Jurkat, Clone E6-1 (cell line): ENCODE measurements around the gene GJB6.

ENCODE experiments used
- DNase-seq: peaks from one replicate; pipeline ENCODE4 v3.0.0-alpha.2; 2011; ENCODE audit warnings: low read depth, low spot score
- H3K4me3 ChIP-seq: 2 replicates; pipeline ENCODE4 v1.5.1; 2011; ENCODE audit warnings: mild to moderate bottlenecking, low read length, control low read depth, moderate library complexity

Gene GJB6

DNA sequence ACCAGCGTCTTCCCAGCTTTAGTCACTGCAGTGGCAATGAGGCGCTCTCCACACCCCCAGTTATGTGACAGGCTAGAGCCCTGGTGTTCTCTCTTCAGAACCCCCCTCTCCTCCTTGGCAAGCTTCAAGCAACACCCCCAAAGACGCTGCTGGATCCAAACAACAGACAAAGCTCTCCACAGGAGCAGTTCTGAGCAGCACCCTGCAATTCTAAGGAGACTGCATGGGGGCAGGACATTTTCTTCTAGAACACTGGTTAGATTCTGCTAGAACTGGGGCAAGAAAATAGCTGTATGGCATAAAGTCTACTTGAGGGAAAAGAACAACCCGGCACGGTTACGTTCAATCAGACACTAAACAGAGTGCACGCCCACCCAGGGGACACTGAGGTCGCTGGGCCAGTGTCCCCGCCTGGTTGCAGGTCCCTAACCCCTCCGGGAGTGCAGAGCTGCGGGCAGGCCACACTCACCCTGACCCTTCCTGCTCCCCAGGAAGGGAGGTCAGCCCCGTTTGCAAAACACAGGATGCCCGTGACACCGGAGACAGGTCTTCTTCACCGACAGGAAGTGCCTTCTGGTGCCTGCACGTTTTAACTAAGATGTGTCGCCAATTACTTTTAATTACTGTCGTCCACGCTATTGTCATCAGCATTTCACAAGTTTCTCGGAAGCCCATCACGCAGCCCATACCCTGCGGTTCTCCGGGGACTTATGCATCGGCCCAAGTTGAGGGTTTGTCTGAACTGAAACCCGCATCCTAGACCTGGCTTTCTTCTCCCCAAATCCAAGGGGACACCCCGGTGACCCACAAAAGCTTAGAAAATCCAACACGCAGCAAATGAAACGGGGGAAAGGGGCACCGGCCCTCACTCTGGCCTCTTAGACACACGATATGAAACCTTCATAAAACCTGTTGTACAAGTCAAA, 943 bp downstream of the GJB6 start:
- H3K4me3 ChIP-seq, result no peak overlapping the region

GRCh38 chr13:20227730-20228129, 4.4 kb downstream of the GJB6 start:
- H3K4me3 ChIP-seq, result no peak overlapping the region
- DNase-seq, result no peak

More for the DNA sequence above, 943 bp downstream of the GJB6 start:
- no peak for DNase-seq

DNA sequence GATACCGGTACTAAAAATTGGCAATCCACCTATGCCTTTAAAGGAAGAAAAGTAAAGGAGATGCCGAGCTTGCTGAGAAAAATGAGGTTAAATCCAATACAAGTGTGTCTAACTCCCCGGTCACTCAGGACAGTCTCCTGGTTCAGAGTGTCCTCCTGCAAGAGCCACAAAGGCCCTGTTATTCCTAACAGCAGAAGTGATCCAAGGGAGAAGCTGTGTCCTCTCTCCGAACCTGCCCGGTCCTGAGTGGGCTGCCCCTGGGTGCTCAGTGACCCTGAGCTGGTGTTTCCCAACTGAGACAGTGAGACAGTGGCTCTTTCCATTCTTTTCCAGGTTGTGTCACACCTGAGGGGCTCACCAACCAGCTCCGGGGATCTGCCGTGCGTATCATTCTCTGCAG, 4.8 kb downstream of the GJB6 start:
- DNase-seq, result no peak
- H3K4me3 ChIP-seq, result no peak overlapping the region

DNA sequence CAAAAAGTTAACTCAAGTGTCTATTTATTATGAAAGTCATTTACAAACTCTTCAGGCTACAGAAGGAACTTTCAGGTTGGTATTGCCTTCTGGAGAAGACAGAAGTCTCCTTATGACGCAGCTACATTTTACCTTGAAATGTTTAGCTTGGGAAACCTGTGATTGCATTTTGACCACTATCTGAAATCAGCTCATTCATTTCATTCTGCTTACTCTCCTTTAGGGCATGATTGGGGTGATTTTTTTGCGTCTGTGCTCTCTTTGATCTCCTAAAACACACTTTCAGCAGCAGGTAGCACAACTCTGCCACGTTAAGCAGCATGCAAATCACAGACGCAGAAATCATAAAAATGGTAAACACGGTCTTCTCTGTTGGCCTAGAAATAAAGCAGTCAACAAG, 9.6 kb downstream of the GJB6 start:
- no peak overlapping the region for H3K4me3 ChIP-seq
- DNase-seq, result no peak

- no peak for DNase-seq
- no peak overlapping the region for H3K4me3 ChIP-seq
Measured at GRCh38 chr13:20221772-20222171, 10.3 kb downstream of the GJB6 start.

GRCh38 chr13:20219577-20219976, 12.5 kb downstream of the GJB6 start:
- H3K4me3 ChIP-seq, result no peak overlapping the region
- DNase-seq, result no peak

- H3K4me3 ChIP-seq, result no peak overlapping the region
- DNase-seq, result no peak
Measured at GRCh38 chr13:20217168-20217567, 15.0 kb downstream of the GJB6 start.

GRCh38 chr13:20209948-20210347, 22.2 kb downstream of the GJB6 start:
- no peak for DNase-seq
- H3K4me3 ChIP-seq, result no peak overlapping the region

- no peak for DNase-seq
- no peak overlapping the region for H3K4me3 ChIP-seq
Measured at GRCh38 chr13:20206698-20207235, 25.4 kb downstream of the GJB6 start.

DNA sequence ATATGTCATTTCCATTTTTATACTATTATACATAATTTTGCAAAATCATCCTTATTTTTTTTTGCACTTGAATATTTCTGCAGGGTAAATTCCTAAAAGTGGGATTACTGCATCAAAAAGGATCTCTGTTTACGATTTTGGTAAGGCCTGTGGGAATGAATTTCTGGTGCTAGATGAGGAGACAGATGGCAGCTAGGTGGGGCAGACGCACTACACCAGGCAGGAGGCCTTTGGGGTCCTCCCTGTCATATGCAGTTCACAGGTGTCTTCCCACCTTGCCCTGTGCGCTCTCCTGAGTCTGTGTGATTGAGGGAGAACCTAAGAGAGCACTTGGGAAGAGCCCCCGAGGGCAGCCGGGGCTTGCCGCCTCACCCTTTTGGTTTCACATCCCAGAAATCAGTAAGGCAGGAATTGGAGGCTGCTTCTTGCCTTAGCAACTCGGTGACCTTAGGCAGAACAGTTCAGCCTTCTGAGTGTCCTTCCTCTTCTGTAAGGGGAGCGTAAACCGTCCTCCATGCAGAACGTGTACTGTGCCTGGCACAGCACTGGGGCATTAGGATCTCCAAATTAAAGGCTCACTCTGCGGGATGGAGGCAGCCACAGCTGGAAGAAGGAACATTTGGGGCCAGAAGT, 25.9 kb downstream of the GJB6 start:
- H3K4me3 ChIP-seq, result no peak overlapping the region
- no peak for DNase-seq

DNA sequence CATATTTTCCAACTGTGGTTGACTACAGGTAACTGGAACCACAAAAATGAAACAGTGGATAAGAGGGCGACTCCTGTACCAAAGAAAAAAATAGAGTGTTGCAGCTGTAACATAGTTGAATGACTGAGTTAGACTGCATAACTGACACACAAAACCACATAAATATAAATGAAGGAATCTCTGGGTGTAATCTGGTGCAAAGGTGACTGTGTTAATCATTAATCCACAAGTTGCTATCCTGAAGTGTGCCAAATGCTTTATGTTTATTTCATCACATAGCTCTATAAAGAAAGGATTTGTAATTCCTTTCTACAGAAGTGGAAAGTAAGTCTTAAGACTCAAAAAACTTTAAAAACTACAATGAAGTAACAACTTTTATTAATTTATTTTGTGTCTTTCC, 33.3 kb downstream of the GJB6 start:
- DNase-seq, result no peak
- H3K4me3 ChIP-seq, result no peak overlapping the region

DNA sequence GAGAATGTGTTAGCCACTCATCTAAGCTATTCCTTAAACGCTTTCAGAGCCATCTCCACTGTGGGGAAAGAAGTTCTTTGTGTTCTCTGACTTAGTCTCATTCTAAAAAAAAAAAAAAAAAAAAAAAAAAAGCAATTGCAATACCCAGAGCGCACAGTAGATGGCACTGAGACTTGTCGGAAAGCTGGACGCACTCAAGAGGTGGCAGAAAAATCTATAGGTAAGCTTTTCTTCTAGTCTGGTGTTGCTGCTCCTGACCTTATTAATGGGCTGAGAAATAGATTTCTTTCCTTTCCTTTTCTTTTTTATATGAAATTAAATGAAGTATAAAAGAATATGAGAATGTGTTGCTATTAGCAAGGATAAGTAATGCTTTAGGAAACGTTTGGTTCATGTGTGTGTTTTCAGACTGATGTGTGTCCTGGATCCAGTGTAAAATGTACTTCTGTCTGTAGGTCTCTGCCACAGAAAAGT, 34.7 kb downstream of the GJB6 start:
- H3K4me3 ChIP-seq, result no peak overlapping the region
- peak; percentile 49 for DNase-seq

- DNase-seq, result no peak
- no peak overlapping the region for H3K4me3 ChIP-seq
Measured at GRCh38 chr13:20195801-20196200, 36.3 kb downstream of the GJB6 start.

DNA sequence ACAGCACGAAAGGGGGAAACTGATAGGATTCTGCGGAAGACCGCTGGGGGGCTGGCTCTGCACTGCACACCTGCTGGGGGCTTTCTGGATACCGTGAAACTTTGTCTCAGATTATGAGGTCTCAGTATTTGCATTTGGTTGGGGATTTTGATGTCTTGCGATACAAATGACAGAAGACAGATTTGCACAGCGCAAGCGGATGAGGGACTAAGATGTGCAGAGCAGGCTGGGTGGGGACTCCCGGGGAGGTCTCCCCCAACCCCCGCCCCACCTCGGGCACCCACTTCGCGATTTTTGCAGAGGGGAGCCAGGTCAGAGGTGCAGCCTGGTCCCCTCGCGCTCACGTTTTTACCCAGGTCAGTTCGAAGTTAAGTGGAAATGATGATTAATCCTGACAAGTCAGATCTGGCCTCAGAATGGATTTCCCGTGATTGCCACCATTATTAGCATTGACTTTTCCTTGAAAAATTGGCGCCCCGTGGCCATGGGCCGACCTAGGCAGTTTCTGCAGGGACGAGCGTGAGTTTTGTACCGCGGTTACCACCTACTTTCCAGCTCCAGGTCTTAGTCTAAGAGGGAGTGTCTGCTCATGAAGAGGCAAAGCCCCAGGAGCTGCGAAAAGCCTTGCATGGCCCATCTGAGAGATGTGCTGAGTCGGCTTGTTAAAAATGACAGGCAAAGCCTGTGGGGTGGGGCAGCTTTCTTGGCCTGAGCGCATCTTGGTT, 38.0 kb downstream of the GJB6 start:
- peak overlapping the region; percentile 46 for H3K4me3 ChIP-seq
- DNase-seq, result peak; percentile 35

GRCh38 chr13:20193162-20193906, 38.8 kb downstream of the GJB6 start:
- no peak for DNase-seq
- H3K4me3 ChIP-seq, result peak overlapping the region; percentile 46

GRCh38 chr13:20192836-20193161, 39.3 kb downstream of the GJB6 start, which contains the start of gene GJB2:
Gene GJB2 (minus strand): TSS chr13:20192938. CDS start chr13:20189581, 3,357 bp downstream.
- H3K4me3 ChIP-seq, result peak within 1 kb of the TSS; percentile 46
- DNase-seq, result no peak

DNA sequence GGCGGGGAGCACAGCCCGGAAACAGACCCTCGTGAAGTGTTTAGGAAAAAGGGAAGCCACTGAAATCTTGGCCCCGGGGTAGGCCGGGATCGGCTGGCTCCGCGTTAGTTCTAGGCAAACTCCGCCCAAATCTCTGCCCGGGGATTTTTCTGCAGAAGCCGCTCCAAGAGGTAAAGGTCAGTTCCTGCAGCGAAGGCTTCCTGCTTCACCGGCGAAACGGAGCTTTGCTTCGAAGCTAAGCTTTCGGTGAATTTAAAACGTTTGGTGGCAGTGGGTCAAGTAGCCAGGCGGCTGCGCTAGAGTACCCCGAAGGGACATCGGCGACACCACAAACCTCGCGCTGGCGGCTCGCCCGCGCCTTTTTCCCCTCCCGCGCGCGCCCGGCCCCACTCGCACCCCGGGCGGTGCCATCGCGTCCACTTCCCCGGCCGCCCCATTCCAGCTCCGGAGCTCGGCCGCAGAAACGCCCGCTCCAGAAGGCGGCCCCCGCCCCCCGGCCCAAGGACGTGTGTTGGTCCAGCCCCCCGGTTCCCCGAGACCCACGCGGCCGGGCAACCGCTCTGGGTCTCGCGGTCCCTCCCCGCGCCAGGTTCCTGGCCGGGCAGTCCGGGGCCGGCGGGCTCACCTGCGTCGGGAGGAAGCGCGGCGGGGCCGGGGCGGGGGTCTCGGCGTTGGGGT, 39.8 kb downstream of the GJB6 start:
- peak overlapping the region; percentile 46; the same call in 1 of the 2 replicates for H3K4me3 ChIP-seq
- no peak for DNase-seq
